H1 (cell line): ENCODE measurements around the gene CCDC88C. TPM values are rescaled to one million over a fixed set of nuclear protein-coding genes. Genes with fewer than 3 reads are reported as not detected.

Experiments
- CTCF ChIA-PET: fragments of 300-600 bp; sonication (Branson Sonifier 250); formaldehyde crosslinking; loops from one replicate; lab custom pipeline; 2021; ENCODE audit not compliant: partially characterized antibody; lab: Charles Lee
- POLR2A ChIA-PET: fragments of 300-600 bp; sonication (Branson Sonifier 250); formaldehyde crosslinking; loops from one replicate; lab custom pipeline; 2021; ENCODE audit warnings: inconsistent platforms; ENCODE audit not compliant: partially characterized antibody; lab: Charles Lee
- DNase-seq, 2 experiments: peaks; one replicate each; pipeline versions ENCODE4 v3.0.0 to v3.0.0-alpha.2; 2010 to 2022; ENCODE audit warnings: low spot score in 2 of 2, low read depth in 1 of 2, mixed read lengths in 1 of 2
- FAIRE-seq: peaks from 2 replicates; lab custom pipeline; 2011; peaks lifted over from hg19 to GRCh38; lab: Jason Lieb, UNC
- H2AFZ ChIP-seq: 2 replicates; pipeline ENCODE4 v1.8.1; 2012; ENCODE audit warnings: low read length, inconsistent platforms
- H2AK5ac ChIP-seq: 2 replicates; pipeline ENCODE4 v1.6.1; 2013; ENCODE audit warnings: low read depth, low read length
- H2BK120ac ChIP-seq: replicated peaks from 2 replicates; pipeline ENCODE3; 2013; ENCODE audit warnings: low read depth, low read length, inconsistent platforms
- H2BK12ac ChIP-seq: 2 replicates; pipeline ENCODE4 v1.6.1; 2013; ENCODE audit warnings: low read depth, low read length
- H2BK15ac ChIP-seq: 2 replicates; pipeline ENCODE4 v1.6.1; 2013; ENCODE audit warnings: low read length
- H2BK20ac ChIP-seq: 2 replicates; pipeline ENCODE4 v1.6.1; 2013; ENCODE audit warnings: low read length
- H2BK5ac ChIP-seq: 2 replicates; pipeline ENCODE4 v1.6.1; 2013; ENCODE audit warnings: low read depth, low read length
- H3K14ac ChIP-seq: 2 replicates; pipeline ENCODE4 v1.6.1; 2013; ENCODE audit warnings: inconsistent platforms; ENCODE audit not compliant: insufficient read length
- H3K18ac ChIP-seq: 2 replicates; pipeline ENCODE4 v1.6.1; 2013; ENCODE audit warnings: low read length; ENCODE audit errors: extremely low read depth
- H3K23ac ChIP-seq: 2 replicates; pipeline ENCODE4 v1.6.1; 2013; ENCODE audit warnings: inconsistent platforms; ENCODE audit not compliant: insufficient read length
- H3K23me2 ChIP-seq: 2 replicates; pipeline ENCODE4 v1.6.1; 2013; ENCODE audit warnings: low read depth, low read length
- H3K27ac ChIP-seq: 2 replicates; pipeline ENCODE4 v1.6.1; 2011; ENCODE audit warnings: low read depth, low read length, inconsistent platforms
- H3K27me3 ChIP-seq, 4 experiments: replicated peaks in 1 of 4; 1 replicate in 1 of 4; 2 replicates in 3 of 4; pipeline versions ENCODE4 v1.6.1 to v1.8.1; 2011 to 2013; ENCODE audit warnings: low read length in 3 of 4, mild to moderate bottlenecking in 3 of 4, inconsistent platforms in 2 of 4, mixed read lengths in 2 of 4, moderate library complexity in 1 of 4; ENCODE audit not compliant: control insufficient read depth in 3 of 4, insufficient read depth in 3 of 4; ENCODE audit errors: extremely low read depth in 1 of 4
- H3K36me3 ChIP-seq, 4 experiments: 2 replicates each; pipeline versions ENCODE4 v1.6.1 to v1.8.1; 2011 to 2013; ENCODE audit warnings: mild to moderate bottlenecking in 4 of 4, low read length in 3 of 4, moderate library complexity in 2 of 4, control low read depth in 1 of 4, inconsistent platforms in 1 of 4; ENCODE audit not compliant: insufficient read depth in 4 of 4, control insufficient read depth in 2 of 4
- H3K4ac ChIP-seq: replicated peaks from 2 replicates; pipeline ENCODE3; 2013; ENCODE audit warnings: low read length, low read depth, mixed read lengths, inconsistent platforms; ENCODE audit not compliant: insufficient read length
- H3K4me1 ChIP-seq, 4 experiments: replicated peaks in 1 of 4; 1 replicate in 1 of 4; 2 replicates in 3 of 4; pipeline versions ENCODE4 v1.6.1 to v1.8.1; 2011 to 2013; ENCODE audit warnings: low read length in 3 of 4, inconsistent platforms in 2 of 4, mixed read lengths in 1 of 4; ENCODE audit not compliant: insufficient read depth in 4 of 4, control insufficient read depth in 3 of 4
- H3K4me2 ChIP-seq, 2 experiments: 2 replicates each; pipeline versions ENCODE4 v1.6.1 to v1.8.1; 2011 to 2013; ENCODE audit warnings: low read depth in 2 of 2, low read length in 2 of 2, control low read depth in 1 of 2, inconsistent platforms in 1 of 2, mild to moderate bottlenecking in 1 of 2; ENCODE audit not compliant: insufficient read depth in 1 of 2
- H3K4me3 ChIP-seq, 4 experiments: fragments of 200-600, 300-600 bp in 1 of 4; sonication (generic), shearing (Covaris generic), sonication (Bioruptor Twin) in 1 of 4; 2 replicates each; pipeline versions ENCODE4 v1.5.1 to v1.8.1; 2011 to 2016; ENCODE audit warnings: low read length in 4 of 4, low read depth in 3 of 4, control low read depth in 2 of 4, inconsistent platforms in 2 of 4, mild to moderate bottlenecking in 2 of 4, mixed read lengths in 1 of 4, moderate library complexity in 1 of 4; ENCODE audit not compliant: insufficient read depth in 2 of 4; ENCODE audit errors: extremely low read depth in 1 of 4
- H3K56ac ChIP-seq: replicated peaks from 2 replicates; pipeline ENCODE3; 2013; ENCODE audit warnings: low read depth, mild to moderate bottlenecking, mixed read lengths, low read length, inconsistent platforms; ENCODE audit not compliant: insufficient read length
- H3K79me1 ChIP-seq: 2 replicates; pipeline ENCODE4 v1.6.1; 2013; ENCODE audit warnings: low read depth, low read length, control low read depth
- H3K79me2 ChIP-seq, 2 experiments: 2 replicates each; pipeline versions ENCODE4 v1.6.1 to v1.8.1; 2012 to 2013; ENCODE audit warnings: low read length in 2 of 2, mild to moderate bottlenecking in 2 of 2, inconsistent platforms in 1 of 2; ENCODE audit not compliant: insufficient read depth in 2 of 2, control insufficient read depth in 1 of 2
- H3K9ac ChIP-seq, 4 experiments: replicated peaks in 1 of 4; 1 replicate in 1 of 4; 2 replicates in 3 of 4; pipeline versions ENCODE4 v1.6.1 to v1.8.1; 2011 to 2013; ENCODE audit warnings: low read depth in 3 of 4, low read length in 3 of 4, control low read depth in 2 of 4, mild to moderate bottlenecking in 2 of 4, moderate library complexity in 2 of 4, inconsistent platforms in 1 of 4; ENCODE audit errors: extremely low read depth in 1 of 4
- H3K9me3 ChIP-seq, 2 experiments: 2 replicates each; pipeline versions ENCODE4 v1.6.1 to v1.8.1; 2012 to 2013; ENCODE audit warnings: mild to moderate bottlenecking in 2 of 2, moderate library complexity in 2 of 2, control low read depth in 1 of 2, inconsistent platforms in 1 of 2, low read depth in 1 of 2, low read length in 1 of 2, mixed read lengths in 1 of 2; ENCODE audit not compliant: insufficient read depth in 2 of 2
- H4K20me1 ChIP-seq, 2 experiments: replicated peaks in 1 of 2; 2 replicates each; pipeline versions ENCODE3 to v1.8.1; 2011 to 2013; ENCODE audit warnings: inconsistent platforms in 2 of 2, low read length in 2 of 2, mild to moderate bottlenecking in 1 of 2; ENCODE audit not compliant: insufficient read depth in 2 of 2, control insufficient read depth in 1 of 2
- H4K5ac ChIP-seq: 2 replicates; pipeline ENCODE4 v1.6.1; 2013; ENCODE audit warnings: low read length, low read depth, mixed read lengths, inconsistent platforms; ENCODE audit not compliant: insufficient read length
- H4K8ac ChIP-seq: 2 replicates; pipeline ENCODE4 v1.8.0; 2013; ENCODE audit warnings: mild to moderate bottlenecking, moderate library complexity, low read length, inconsistent platforms; ENCODE audit not compliant: insufficient read depth; ENCODE audit errors: extremely low read depth
- H4K91ac ChIP-seq: replicated peaks from 2 replicates; pipeline ENCODE3; 2013; ENCODE audit warnings: low read length, mixed read lengths, inconsistent platforms; ENCODE audit not compliant: insufficient read length
- BACH1 ChIP-seq: IDR thresholded peaks from 2 replicates; pipeline ENCODE4 v1.6.1; 2012; ENCODE audit warnings: low read length, improper control_type of control experiment
- CHD2 ChIP-seq: IDR thresholded peaks from 2 replicates; pipeline ENCODE4 v1.6.1; 2012; ENCODE audit warnings: low read length, improper control_type of control experiment
- EP300 ChIP-seq, 2 experiments: IDR thresholded peaks; 1 replicate in 1 of 2; 2 replicates in 1 of 2; pipeline ENCODE4 v1.6.1; 2011 to 2012; ENCODE audit warnings: low read depth in 2 of 2, low read length in 2 of 2, mild to moderate bottlenecking in 2 of 2, borderline replicate concordance in 1 of 2, inconsistent platforms in 1 of 2, moderate library complexity in 1 of 2
- EZH2 ChIP-seq: fragments of 200-600 bp; sonication (generic); IDR thresholded peaks from 2 replicates; pipeline ENCODE4 v1.7.1; 2012; ENCODE audit warnings: low read depth, mild to moderate bottlenecking, moderate library complexity, low read length, inconsistent platforms; ENCODE audit not compliant: severe bottlenecking
- GTF2F1 ChIP-seq: IDR thresholded peaks from 2 replicates; pipeline ENCODE4 v1.6.1; 2012; ENCODE audit warnings: low read depth, low read length, improper control_type of control experiment, borderline replicate concordance
- JUN ChIP-seq: IDR thresholded peaks from 2 replicates; pipeline ENCODE4 v1.6.1; 2011; ENCODE audit warnings: low read depth, mild to moderate bottlenecking, improper control_type of control experiment, low read length
- KDM1A ChIP-seq: fragments of 200-600, 300-600 bp; sonication (generic); IDR thresholded peaks from 2 replicates; pipeline ENCODE4 v1.7.1; 2016; ENCODE audit warnings: mild to moderate bottlenecking, low read length, borderline replicate concordance
- MAFK ChIP-seq: IDR thresholded peaks from 2 replicates; pipeline ENCODE4 v1.6.1; 2012; ENCODE audit warnings: low read depth, mild to moderate bottlenecking, improper control_type of control experiment, low read length
- NRF1 ChIP-seq: IDR thresholded peaks from 2 replicates; pipeline ENCODE4 v1.6.1; 2011; ENCODE audit warnings: mild to moderate bottlenecking, low read depth, low read length, improper control_type of control experiment
- RAD21 ChIP-seq, 2 experiments: IDR thresholded peaks in 1 of 2; conservative IDR thresholded peaks in 1 of 2; 2 replicates each; pipeline ENCODE4 v1.6.1; 2011; ENCODE audit warnings: low read depth in 2 of 2, low read length in 2 of 2, improper control_type of control experiment in 1 of 2, inconsistent platforms in 1 of 2, mild to moderate bottlenecking in 1 of 2, moderate library complexity in 1 of 2
- SP1 ChIP-seq: IDR thresholded peaks from 2 replicates; pipeline ENCODE4 v1.6.1; 2011; ENCODE audit warnings: low read depth, low read length
- SP2 ChIP-seq: IDR thresholded peaks from 2 replicates; pipeline ENCODE4 v1.6.1; 2012; ENCODE audit warnings: mild to moderate bottlenecking, low read length, inconsistent platforms
- ZNF274 ChIP-seq: IDR thresholded peaks from 2 replicates; pipeline ENCODE4 v1.7.0; 2012; ENCODE audit warnings: low read length, borderline replicate concordance; ENCODE audit errors: extremely low read depth
- WGBS, 2 experiments: shearing (Covaris generic) in 1 of 2; methylation state at CpG; one replicate each; pipeline versions ENCODE4 v1.1.6 to v1.1.7; 2013 to 2015; ENCODE audit warnings: low lambda C conversion rate in 2 of 2, mixed read lengths in 2 of 2, inconsistent platforms in 1 of 2, low coverage in 1 of 2, missing lambda C conversion rate in 1 of 2; ENCODE audit not compliant: insufficient replicate concordance in 2 of 2, insufficient coverage in 1 of 2, insufficient read length in 1 of 2; ENCODE audit errors: extremely low coverage in 1 of 2, missing lambda C conversion rate in 1 of 2; 5-methylcytosine and 5-hydroxymethylcytosine counted together
- polyA plus RNA-seq, 7 experiments: library from polyadenylated mRNA; depleted of rRNA in 3 of 7; stranded (reverse) in 5 of 7; unstranded in 2 of 7; fragments of >200 nt in 5 of 7; fragments of 200-250 nt in 2 of 7; gene quantifications; 1 replicate in 5 of 7; 2 replicates in 1 of 7; 4 replicates in 1 of 7; pipeline versions ENCODE4 v1.2.1 to v1.2.3, GENCODE V29; 2011 to 2013; ENCODE audit warnings: missing spikeins in 2 of 7, mixed read lengths in 2 of 7
- total RNA-seq: library from RNA; stranded (reverse); fragmentation: NEBNext Ultra II Directional; extraction: Animal tissue kit (Norgen Biotek cat#: 25700); gene quantifications from 2 replicates; pipeline ENCODE4 v1.2.1, GENCODE V29; 2021
- TF ChIP-seq, protein P1 (sequence below): IDR thresholded peaks from 2 replicates; pipeline ENCODE4 v1.6.1; 2012; ENCODE audit warnings: inconsistent platforms

The CCDC88C gene
- total and polyA plus RNA-seq, 2 of the 8 experiments (the other 6 are each of a cell fraction or from before 2014, with no cell fraction given): 10.3 to 57.7 TPM

DNA sequence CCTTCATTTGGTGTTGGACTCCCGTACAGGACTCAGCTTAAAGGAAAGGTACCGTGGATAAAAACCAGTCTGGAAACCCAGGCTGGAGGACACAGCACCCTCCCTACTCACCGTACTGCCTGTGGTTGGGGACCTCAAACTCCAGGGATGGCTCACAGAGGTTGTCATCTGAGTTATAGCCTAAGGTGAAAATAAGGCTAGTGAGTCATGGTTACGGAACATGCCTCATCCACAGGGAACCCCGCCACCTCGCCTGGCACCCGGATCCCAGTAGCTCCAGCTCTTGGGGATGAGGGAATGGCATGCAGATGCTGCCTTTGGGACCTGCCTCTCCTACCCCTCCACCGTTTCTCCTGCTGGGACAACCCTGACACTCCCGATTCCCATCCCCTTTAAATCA lies 136.3 kb downstream of the CCDC88C start:
- Histone ChIP-seq H2BK5ac (no peak overlapping the region), H3K27me3 (no peaks in the 10 kb centered on the region), H3K9ac (no peak overlapping the region), H4K91ac (no peak overlapping the region), H3K23ac (no peak overlapping the region), H4K5ac (no peak overlapping the region), H3K18ac (no peak overlapping the region), H2BK20ac (no peak overlapping the region), H4K8ac (no peak overlapping the region; the same call in 1 of the 2 replicates), H3K36me3 (peaks cover 15 to 67% (median 46%) of the 10 kb centered on the region in 4 experiments), H3K56ac (no peak overlapping the region), H3K79me1 (no peaks in the 10 kb centered on the region), H3K23me2 (no peaks in the 10 kb centered on the region), H2BK12ac (no peak overlapping the region), H2BK120ac (no peak overlapping the region), H2AK5ac (no peak overlapping the region), H3K4me3 (no peak overlapping the region), H4K20me1 (peaks cover 2 to 3% of the 10 kb centered on the region in 2 experiments), H3K9me3 (no peaks in the 10 kb centered on the region), H3K4me1 (no peaks in the 10 kb centered on the region), H3K14ac (no peak overlapping the region), H3K4ac (no peak overlapping the region), H3K27ac (no peak overlapping the region), H2AFZ (no peak overlapping the region), H3K4me2 (no peak overlapping the region), H3K79me2 (no peaks in the 10 kb centered on the region), H2BK15ac (no peak overlapping the region)
- 92% methylated on average over 9 of the region's 9 CpGs; no CpG with 5 or more reads in 1 of the 2 experiments for WGBS, 2 experiments
- FAIRE-seq (no peak), DNase-seq (no peak)
- ChIA-PET POLR2A (interaction anchor here (0.8 kb wide), 1 partner anchor 45 kb away, joined by 3 read pairs; no protein-coding TSS in a partner anchor), CTCF (interaction anchor here (0.8 to 2.1 kb wide), 7 partner anchors 9 to 108 kb away, joined by 3 to 7 read pairs (median 5); no protein-coding TSS in a partner anchor)
- no peak for TF ChIP-seq BACH1
- no peak for TF ChIP-seq NRF1
- no peak for TF ChIP-seq EP300 (IDR thresholded peaks at IDR 0.05; ENCODE audit: borderline replicate concordance in 1 of 2, low read depth in 2 of 2, low read length in 2 of 2)
- no peak for TF ChIP-seq EZH2
- TF ChIP-seq GTF2F1: no peak
- no peak for TF ChIP-seq ZNF274
- no peak for TF ChIP-seq SP1
- no peak for TF ChIP-seq MAFK
- TF ChIP-seq SP2: no peak
- no peak for TF ChIP-seq JUN
- no peak for TF ChIP-seq CHD2
- no peak for TF ChIP-seq KDM1A
- TF ChIP-seq, protein P1, sequence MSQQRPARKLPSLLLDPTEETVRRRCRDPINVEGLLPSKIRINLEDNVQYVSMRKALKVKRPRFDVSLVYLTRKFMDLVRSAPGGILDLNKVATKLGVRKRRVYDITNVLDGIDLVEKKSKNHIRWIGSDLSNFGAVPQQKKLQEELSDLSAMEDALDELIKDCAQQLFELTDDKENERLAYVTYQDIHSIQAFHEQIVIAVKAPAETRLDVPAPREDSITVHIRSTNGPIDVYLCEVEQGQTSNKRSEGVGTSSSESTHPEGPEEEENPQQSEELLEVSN: no peak
- no peak for TF ChIP-seq RAD21 (IDR thresholded peaks at IDR 0.05 in 1 of 2, conservative IDR thresholded peaks at IDR 0.05 in 1 of 2; ENCODE audit: low read depth in 2 of 2, low read length in 2 of 2)
